ENCODE measurements around the gene CYP4F12.

Gene CYP4F12

DNA sequence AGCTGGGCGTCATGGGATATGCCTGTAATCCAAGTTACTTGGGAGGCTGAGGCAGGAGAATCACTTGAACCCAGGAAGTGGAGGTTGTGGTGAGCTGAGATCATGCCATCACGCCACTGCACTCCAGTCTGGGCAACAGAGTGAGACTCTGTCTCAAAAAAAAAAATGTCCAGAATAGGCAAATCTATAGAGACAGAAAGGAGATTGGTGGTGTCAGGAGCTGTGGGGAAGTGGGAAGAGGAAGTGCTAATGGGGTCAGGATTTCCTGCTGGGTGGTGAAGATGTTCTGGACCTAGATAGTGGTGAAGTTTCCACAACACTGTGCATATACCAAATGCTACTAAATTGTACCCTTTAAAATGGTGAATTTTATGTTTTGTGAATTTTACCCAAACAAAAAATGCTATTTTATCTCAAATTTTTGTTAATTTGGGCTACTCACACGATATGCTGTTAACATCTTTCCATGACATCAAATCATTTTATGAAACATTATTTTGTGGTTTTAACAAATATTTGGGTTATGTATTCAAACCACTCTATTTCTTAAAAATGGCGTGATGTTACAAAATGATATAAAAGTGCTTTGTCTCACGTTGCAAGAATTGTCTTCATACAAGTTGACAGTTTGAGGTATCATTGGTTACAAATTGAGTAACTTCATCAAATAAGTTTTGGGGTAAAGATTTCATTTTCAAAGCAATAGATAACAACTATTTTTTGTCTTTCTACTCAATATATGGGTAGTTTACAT is 39.6 kb upstream of the CYP4F12 start:
- DNase-seq (ENCODE audit: low read depth), result no peak
- in situ Hi-C loops (cut with HindIII; ENCODE audit: low sequenced_read_pairs), result no loop called here
- no peak overlapping the region for H3K4me3 ChIP-seq (ENCODE audit: low read depth, low read length)
- TF ChIP-seq, protein P1, sequence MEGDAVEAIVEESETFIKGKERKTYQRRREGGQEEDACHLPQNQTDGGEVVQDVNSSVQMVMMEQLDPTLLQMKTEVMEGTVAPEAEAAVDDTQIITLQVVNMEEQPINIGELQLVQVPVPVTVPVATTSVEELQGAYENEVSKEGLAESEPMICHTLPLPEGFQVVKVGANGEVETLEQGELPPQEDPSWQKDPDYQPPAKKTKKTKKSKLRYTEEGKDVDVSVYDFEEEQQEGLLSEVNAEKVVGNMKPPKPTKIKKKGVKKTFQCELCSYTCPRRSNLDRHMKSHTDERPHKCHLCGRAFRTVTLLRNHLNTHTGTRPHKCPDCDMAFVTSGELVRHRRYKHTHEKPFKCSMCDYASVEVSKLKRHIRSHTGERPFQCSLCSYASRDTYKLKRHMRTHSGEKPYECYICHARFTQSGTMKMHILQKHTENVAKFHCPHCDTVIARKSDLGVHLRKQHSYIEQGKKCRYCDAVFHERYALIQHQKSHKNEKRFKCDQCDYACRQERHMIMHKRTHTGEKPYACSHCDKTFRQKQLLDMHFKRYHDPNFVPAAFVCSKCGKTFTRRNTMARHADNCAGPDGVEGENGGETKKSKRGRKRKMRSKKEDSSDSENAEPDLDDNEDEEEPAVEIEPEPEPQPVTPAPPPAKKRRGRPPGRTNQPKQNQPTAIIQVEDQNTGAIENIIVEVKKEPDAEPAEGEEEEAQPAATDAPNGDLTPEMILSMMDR (IDR thresholded peaks at IDR 0.05; ENCODE audit: low read depth, low read length, missing control alignments), result no peak

GRCh38 chr19:15634105-15634504 is 38.8 kb upstream of the CYP4F12 start:
- TF ChIP-seq, protein P1 (IDR thresholded peaks at IDR 0.05; ENCODE audit: low read depth, low read length, missing control alignments), result no peak
- DNase-seq (ENCODE audit: low read depth), result no peak
- no peak overlapping the region for H3K4me3 ChIP-seq (ENCODE audit: low read depth, low read length)
- in situ Hi-C loops (cut with HindIII; ENCODE audit: low sequenced_read_pairs), result no loop called here

DNA sequence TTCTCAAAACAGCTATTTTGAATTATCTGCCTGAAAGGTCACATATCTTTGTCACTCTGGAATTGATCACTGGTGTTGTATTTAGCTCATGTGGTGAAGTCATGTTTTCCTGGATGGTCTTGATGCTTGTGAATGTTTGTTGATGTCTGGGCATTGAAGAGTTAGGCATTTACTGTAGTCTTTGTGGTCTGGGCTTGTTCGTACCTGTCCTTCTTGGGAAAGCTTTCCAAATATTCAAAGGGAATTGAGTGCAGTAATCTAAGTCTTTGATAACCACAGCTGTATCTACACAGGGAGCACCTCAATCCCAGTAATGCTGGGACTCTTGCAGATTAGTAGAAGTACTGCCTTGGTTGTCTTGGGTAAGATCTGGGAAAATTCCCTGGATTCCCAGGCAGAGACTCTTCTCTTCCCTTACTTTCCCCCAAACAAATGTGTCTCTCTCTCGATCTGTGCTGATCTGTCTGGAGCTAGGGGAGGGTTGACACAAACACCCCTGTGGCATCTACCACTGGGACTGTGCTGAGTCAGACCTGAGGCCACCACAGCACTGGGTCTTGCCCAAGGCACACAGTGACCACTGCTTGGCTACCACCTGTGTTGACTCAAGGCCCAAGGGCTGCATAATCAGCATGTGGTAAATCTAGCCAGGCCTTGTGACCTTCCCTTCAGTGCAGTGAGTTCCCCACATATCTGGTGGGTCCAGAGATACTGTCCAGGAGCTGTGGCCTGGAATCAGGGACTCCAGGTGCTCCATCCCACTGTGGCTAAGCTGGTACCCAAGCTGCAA is 37.7 kb upstream of the CYP4F12 start:
- TF ChIP-seq, protein P1 (IDR thresholded peaks at IDR 0.05; ENCODE audit: low read depth, low read length, missing control alignments), result no peak
- DNase-seq (ENCODE audit: low read depth), result no peak
- no peak overlapping the region for H3K4me3 ChIP-seq (ENCODE audit: low read depth, low read length)
- in situ Hi-C loops (cut with HindIII; ENCODE audit: low sequenced_read_pairs), result no loop called here

- DNase-seq (ENCODE audit: low read depth), result no peak
- no peak overlapping the region for H3K4me3 ChIP-seq (ENCODE audit: low read depth, low read length)
- in situ Hi-C loops (cut with HindIII; ENCODE audit: low sequenced_read_pairs), result no loop called here
- TF ChIP-seq, protein P1 (IDR thresholded peaks at IDR 0.05; ENCODE audit: low read depth, low read length, missing control alignments), result no peak
Observed at GRCh38 chr19:15636026-15636425, 36.9 kb upstream of the CYP4F12 start.

DNA sequence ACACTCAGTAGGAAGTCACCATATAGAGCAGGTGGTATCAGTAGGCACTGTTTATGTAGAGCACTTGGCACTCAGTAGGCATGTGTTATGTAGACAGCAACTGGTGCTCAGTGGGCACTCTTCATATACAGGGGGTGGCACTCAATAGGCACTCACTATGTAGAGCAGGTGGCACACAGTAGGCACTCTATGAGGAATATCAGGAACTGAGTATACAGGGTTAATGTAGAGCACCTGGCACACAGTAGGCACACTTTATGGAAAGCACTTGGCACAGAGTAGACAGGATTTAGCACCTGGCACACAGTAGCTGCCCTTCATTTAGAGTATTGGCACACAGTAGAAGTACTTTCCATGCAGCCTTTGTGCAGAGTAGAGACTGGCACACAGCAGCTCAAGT is 33.3 kb upstream of the CYP4F12 start:
- TF ChIP-seq, protein P1 (IDR thresholded peaks at IDR 0.05; ENCODE audit: low read depth, low read length, missing control alignments), result no peak
- no peak overlapping the region for H3K4me3 ChIP-seq (ENCODE audit: low read depth, low read length)
- in situ Hi-C loops (cut with HindIII; ENCODE audit: low sequenced_read_pairs), result no loop called here
- DNase-seq (ENCODE audit: low read depth), result no peak

GRCh38 chr19:15640294-15640903 is 32.5 kb upstream of the CYP4F12 start, which contains the start of gene CYP4F3:
Gene CYP4F3, plus strand, starts transcription at chr19:15640897. Its CDS starts 519 bp downstream, at chr19:15641416.
- H3K4me3 ChIP-seq (ENCODE audit: low read depth, low read length), result no peak within 1 kb of the TSS
- in situ Hi-C loops (cut with HindIII; ENCODE audit: low sequenced_read_pairs), result loop anchor here (5.0 kb wide), 1 partner anchor 252 kb away; no protein-coding TSS in a partner anchor
- TF ChIP-seq, protein P1 (IDR thresholded peaks at IDR 0.05; ENCODE audit: low read depth, low read length, missing control alignments), result no peak
- no peak for DNase-seq (ENCODE audit: low read depth)

Measured in astrocyte of the cerebellum (primary cell).